ENCODE results near the gene CREBRF. TPM values are rescaled to one million over a fixed set of nuclear protein-coding genes. Genes with fewer than 3 reads are reported as not detected.

CREBRF gene
- total RNA-seq, 2 experiments from 2014 or later: 92.7 to 99.6 TPM

DNA sequence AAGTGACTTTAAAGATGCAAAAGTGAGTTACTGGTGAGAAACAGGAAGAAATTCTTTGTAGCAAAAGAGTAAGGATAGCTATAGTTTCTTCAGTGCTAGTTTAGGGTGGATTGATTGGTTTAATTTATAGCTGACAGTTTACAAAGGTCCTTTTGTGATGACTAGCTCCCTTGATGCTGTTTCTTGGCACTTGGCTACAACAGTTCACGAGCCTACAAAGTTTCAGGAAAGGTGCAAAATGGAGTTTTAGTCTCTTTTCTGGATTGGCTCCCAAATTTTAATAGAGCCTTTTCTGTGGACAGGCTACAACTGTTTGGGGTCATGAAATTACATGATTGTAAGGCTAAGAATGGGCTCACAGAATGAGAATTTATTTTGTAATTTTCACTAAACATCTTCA is 47.3 kb downstream of the CREBRF start:
- Histone ChIP-seq H3K4me3 (ENCODE audit: low read length) (no peak overlapping the region), H3K36me3 (ENCODE audit: insufficient read depth, low read length) (peaks cover 5% of the 10 kb centered on the region), H3K27ac (ENCODE audit: low read depth in 1 of 2, low read length in 2 of 2) (no peak overlapping the region), H3K27me3 (ENCODE audit: control insufficient read depth in 1 of 2, insufficient read depth in 2 of 2, low read length in 2 of 2) (no peaks in the 10 kb centered on the region), H3K4me1 (ENCODE audit: insufficient read depth, low read length) (peaks cover 25% of the 10 kb centered on the region), H3K9me3 (ENCODE audit: control insufficient read depth in 1 of 2, insufficient read depth in 1 of 2, low read length in 2 of 2) (peaks cover 0 to 18% of the 10 kb centered on the region in 2 experiments)
- no peak overlapping the region for H3K27ac Mint-ChIP-seq
- DNase-seq (no peak), ATAC-seq (ENCODE audit: poor library complexity) (no peak)
- TF ChIP-seq, protein P1, sequence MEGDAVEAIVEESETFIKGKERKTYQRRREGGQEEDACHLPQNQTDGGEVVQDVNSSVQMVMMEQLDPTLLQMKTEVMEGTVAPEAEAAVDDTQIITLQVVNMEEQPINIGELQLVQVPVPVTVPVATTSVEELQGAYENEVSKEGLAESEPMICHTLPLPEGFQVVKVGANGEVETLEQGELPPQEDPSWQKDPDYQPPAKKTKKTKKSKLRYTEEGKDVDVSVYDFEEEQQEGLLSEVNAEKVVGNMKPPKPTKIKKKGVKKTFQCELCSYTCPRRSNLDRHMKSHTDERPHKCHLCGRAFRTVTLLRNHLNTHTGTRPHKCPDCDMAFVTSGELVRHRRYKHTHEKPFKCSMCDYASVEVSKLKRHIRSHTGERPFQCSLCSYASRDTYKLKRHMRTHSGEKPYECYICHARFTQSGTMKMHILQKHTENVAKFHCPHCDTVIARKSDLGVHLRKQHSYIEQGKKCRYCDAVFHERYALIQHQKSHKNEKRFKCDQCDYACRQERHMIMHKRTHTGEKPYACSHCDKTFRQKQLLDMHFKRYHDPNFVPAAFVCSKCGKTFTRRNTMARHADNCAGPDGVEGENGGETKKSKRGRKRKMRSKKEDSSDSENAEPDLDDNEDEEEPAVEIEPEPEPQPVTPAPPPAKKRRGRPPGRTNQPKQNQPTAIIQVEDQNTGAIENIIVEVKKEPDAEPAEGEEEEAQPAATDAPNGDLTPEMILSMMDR (IDR thresholded peaks at IDR 0.05): no peak
- H3K27me3 Mint-ChIP-seq: no peaks in the 10 kb centered on the region
- POLR2A ChIA-PET: no interaction called here
- intact Hi-C loops (cut with DNase I, micrococcal nuclease): no loop called here
- CTCF ChIA-PET: no interaction called here
- H3K36me3 Mint-ChIP-seq (ENCODE audit: low read depth): peaks cover 57% of the 10 kb centered on the region
- H3K4me3 Mint-ChIP-seq: no peak overlapping the region
- H3K4me1 Mint-ChIP-seq (ENCODE audit: low read depth): peaks cover 60% of the 10 kb centered on the region
- H3K9me3 Mint-ChIP-seq: peaks cover 3% of the 10 kb centered on the region

DNA sequence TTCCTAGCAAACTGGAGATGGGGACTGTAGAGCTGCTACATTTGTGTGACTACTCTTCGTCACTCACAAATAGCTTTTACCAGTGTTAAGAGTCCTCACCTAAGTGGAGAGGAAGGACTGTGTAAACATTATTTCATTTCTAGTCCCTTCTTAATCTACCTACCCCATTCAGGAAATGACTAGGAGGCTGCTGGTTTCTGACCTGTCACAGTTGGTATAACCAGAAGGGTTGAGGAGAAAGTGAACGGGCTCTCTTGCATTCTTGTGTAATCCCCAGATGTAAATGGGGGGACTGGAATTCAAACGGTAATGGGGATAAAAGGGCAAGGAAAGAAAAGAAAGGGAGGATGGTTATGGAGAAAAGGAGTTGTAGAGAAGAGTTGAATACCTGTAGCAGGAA is 52.8 kb downstream of the CREBRF start:
- H3K9me3 Mint-ChIP-seq: no peaks in the 10 kb centered on the region
- H3K27ac Mint-ChIP-seq: no peak overlapping the region
- H3K4me1 Mint-ChIP-seq (ENCODE audit: low read depth): peaks cover 14% of the 10 kb centered on the region
- Histone ChIP-seq H3K9me3 (ENCODE audit: control insufficient read depth in 1 of 2, insufficient read depth in 1 of 2, low read length in 2 of 2) (no peaks in the 10 kb centered on the region), H3K27ac (ENCODE audit: low read depth in 1 of 2, low read length in 2 of 2) (no peak overlapping the region), H3K36me3 (ENCODE audit: insufficient read depth, low read length) (peaks cover 53% of the 10 kb centered on the region), H3K27me3 (ENCODE audit: control insufficient read depth in 1 of 2, insufficient read depth in 2 of 2, low read length in 2 of 2) (no peaks in the 10 kb centered on the region), H3K4me1 (ENCODE audit: insufficient read depth, low read length) (no peaks in the 10 kb centered on the region), H3K4me3 (ENCODE audit: low read length) (no peak overlapping the region)
- ChIA-PET CTCF (interaction anchor here (1.3 kb wide), 1 partner anchor 125 kb away, joined by 3 read pairs; the partner anchor contains the start of gene ATP6V0E1), POLR2A (no interaction called here)
- DNase-seq (no peak), ATAC-seq (ENCODE audit: poor library complexity) (no peak)
- intact Hi-C loops (cut with DNase I, micrococcal nuclease): no loop called here
- no peak overlapping the region for H3K4me3 Mint-ChIP-seq
- H3K27me3 Mint-ChIP-seq: no peaks in the 10 kb centered on the region
- TF ChIP-seq, protein P1 (IDR thresholded peaks at IDR 0.05): no peak
- peaks cover 81% of the 10 kb centered on the region for H3K36me3 Mint-ChIP-seq (ENCODE audit: low read depth)

DNA sequence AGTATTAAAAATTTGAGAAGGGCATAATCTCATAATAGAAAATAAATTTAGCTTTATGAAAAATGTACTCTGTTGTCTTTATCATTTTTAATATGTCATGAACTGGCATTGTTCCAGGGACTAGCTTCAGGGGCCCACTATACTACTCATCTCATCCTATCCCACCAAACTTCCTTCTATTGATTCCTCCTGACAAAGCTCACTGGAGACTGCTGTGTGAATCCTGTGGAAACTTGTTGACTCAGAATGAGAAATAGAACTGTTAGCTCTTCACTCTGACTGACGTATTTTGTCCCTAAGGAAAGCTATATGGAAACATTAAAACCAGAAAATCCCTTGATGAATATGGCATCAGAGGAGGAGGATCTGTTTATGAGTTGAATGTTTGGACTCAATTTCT is 58.4 kb downstream of the CREBRF start:
- no peak overlapping the region for H3K27ac ChIP-seq (ENCODE audit: low read depth in 1 of 2, low read length in 2 of 2)
- peaks cover 0 to 2% of the 10 kb centered on the region in 2 experiments for H3K9me3 ChIP-seq (ENCODE audit: control insufficient read depth in 1 of 2, insufficient read depth in 1 of 2, low read length in 2 of 2)
- no peak overlapping the region for H3K4me3 ChIP-seq (ENCODE audit: low read length)
- H3K36me3 ChIP-seq (ENCODE audit: insufficient read depth, low read length): peaks cover 76% of the 10 kb centered on the region
- no peak for ATAC-seq (ENCODE audit: poor library complexity)
- peaks cover 90% of the 10 kb centered on the region for H3K36me3 Mint-ChIP-seq (ENCODE audit: low read depth)
- ChIA-PET POLR2A (interaction anchor here (0.5 kb wide), 1 partner anchor 121 kb away, joined by 3 read pairs; no protein-coding TSS in a partner anchor), CTCF (no interaction called here)
- no peaks in the 10 kb centered on the region for H3K27me3 Mint-ChIP-seq
- H3K4me1 ChIP-seq (ENCODE audit: insufficient read depth, low read length): no peaks in the 10 kb centered on the region
- no peaks in the 10 kb centered on the region for H3K4me1 Mint-ChIP-seq (ENCODE audit: low read depth)
- intact Hi-C loops (cut with DNase I, micrococcal nuclease): no loop called here
- TF ChIP-seq, protein P1 (IDR thresholded peaks at IDR 0.05): no peak
- no peak overlapping the region for H3K4me3 Mint-ChIP-seq
- peaks cover 2% of the 10 kb centered on the region for H3K9me3 Mint-ChIP-seq
- H3K27ac Mint-ChIP-seq: no peak overlapping the region
- no peaks in the 10 kb centered on the region for H3K27me3 ChIP-seq (ENCODE audit: control insufficient read depth in 1 of 2, insufficient read depth in 2 of 2, low read length in 2 of 2)
- DNase-seq: no peak

Data from CD4-positive, alpha-beta T cell (primary cell).